IPS-15b (cell line): ENCODE measurements around the gene RNF14.

Experiments used
- H3K27me3 ChIP-seq: one replicate; pipeline ENCODE4 v1.6.1; 2013; ENCODE audit warnings: low read length; ENCODE audit not compliant: control insufficient read depth, insufficient read depth
- H3K36me3 ChIP-seq: one replicate; pipeline ENCODE4 v1.6.1; 2013; ENCODE audit warnings: low read length; ENCODE audit not compliant: control insufficient read depth, insufficient read depth
- H3K4me1 ChIP-seq: one replicate; pipeline ENCODE4 v1.6.1; 2013; ENCODE audit warnings: mild to moderate bottlenecking, low read length; ENCODE audit not compliant: control insufficient read depth, insufficient read depth
- H3K4me3 ChIP-seq: one replicate; pipeline ENCODE4 v1.5.1; 2013; ENCODE audit warnings: low read depth, low read length
- H3K9ac ChIP-seq: one replicate; pipeline ENCODE4 v1.6.1; 2013; ENCODE audit warnings: low read depth, mild to moderate bottlenecking, low read length
- H3K9me3 ChIP-seq: one replicate; pipeline ENCODE4 v1.6.1; 2013; ENCODE audit warnings: mild to moderate bottlenecking, low read length; ENCODE audit not compliant: control insufficient read depth, insufficient read depth

RNF14 gene

DNA sequence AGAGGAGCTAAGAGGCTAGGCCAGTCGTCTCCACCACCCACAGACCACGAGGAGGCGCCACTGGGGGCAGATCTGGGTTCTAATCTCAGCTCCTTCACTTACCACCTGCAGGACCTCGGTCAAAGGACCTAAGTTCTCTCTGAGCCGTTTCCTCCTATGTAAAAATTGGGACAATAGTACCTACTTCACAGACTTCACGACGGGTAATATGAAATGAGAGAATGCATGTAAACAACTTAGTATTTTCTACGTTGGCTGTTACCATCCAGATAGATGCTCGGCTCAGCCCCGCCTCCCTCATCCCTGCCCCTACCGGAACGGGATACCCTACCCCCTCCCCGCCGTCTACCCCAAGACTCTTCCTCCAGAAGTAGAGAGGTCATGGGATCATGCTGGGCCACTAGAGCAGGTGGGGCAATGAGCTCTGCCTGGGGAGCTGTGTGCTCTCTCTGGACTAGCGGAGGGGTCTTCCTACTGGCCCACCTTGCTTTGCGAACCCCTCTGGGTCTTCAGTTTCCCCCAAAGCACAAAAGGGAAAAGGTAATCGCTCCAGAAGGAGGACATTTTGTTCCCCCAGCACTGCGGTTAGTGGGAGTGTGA, 43.4 kb downstream of the RNF14 start:
- Histone ChIP-seq H3K27me3 (no peaks in the 10 kb centered on the region), H3K4me3 (peak overlapping the region; percentile 92), H3K4me1 (peaks cover 2% of the 10 kb centered on the region), H3K9me3 (no peaks in the 10 kb centered on the region), H3K9ac (peak overlapping the region; percentile 73), H3K36me3 (peaks cover 3% of the 10 kb centered on the region)

- Histone ChIP-seq H3K4me1 (peaks cover 2% of the 10 kb centered on the region), H3K27me3 (no peaks in the 10 kb centered on the region), H3K9ac (peak within 1 kb of the TSS; percentile 73), H3K9me3 (no peaks in the 10 kb centered on the region), H3K4me3 (peak within 1 kb of the TSS; percentile 92), H3K36me3 (peaks cover 3% of the 10 kb centered on the region)
These were observed 44.0 kb downstream of the RNF14 start, which contains the start of gene GNPDA1 for GRCh38 chr5:142012792-142013388. Gene GNPDA1, minus strand, starts transcription at chr5:142013027. Its CDS starts 992 bp downstream, at chr5:142012035.

GRCh38 chr5:142013734-142014521, 45.0 kb downstream of the RNF14 start:
- Histone ChIP-seq H3K27me3 (no peaks in the 10 kb centered on the region), H3K9ac (no peak overlapping the region), H3K9me3 (no peaks in the 10 kb centered on the region), H3K36me3 (peaks cover 3% of the 10 kb centered on the region), H3K4me3 (no peak overlapping the region), H3K4me1 (peaks cover 2% of the 10 kb centered on the region)

DNA sequence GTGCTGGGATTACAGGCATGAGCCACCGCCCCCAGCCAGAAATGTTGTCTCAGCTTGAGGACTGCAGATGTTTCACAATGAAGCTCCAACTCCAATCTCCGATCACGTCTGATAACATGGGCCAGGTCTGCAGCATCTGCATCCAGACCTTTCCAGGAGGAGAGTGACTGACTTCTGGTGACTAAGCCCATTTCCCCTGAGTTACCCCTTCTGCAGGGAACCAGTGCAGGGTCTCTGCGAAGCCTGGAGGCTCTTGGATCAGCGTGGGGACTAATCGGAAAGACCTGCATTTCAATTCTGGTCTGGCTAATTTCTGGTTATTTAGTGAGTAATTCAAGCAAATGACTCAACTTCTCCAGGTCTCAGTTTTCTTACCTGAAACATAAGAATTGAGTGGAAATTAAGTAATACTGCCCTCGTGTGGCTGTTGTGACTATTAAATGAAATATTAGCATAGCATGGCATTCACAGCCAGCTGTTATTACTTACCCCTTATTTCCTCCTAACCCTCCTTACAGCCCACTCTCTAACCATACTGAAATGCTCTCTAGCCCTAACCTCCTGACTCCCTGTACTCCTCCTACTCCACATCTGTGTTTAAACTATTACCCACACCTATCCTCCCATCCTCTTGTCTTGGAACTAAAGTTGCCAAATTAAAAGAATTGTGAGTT, 46.1 kb downstream of the RNF14 start:
- no peaks in the 10 kb centered on the region for H3K27me3 ChIP-seq
- H3K9ac ChIP-seq = no peak overlapping the region
- no peak overlapping the region for H3K4me3 ChIP-seq

GRCh38 chr5:142015781-142016533, 47.1 kb downstream of the RNF14 start:
- Histone ChIP-seq H3K4me3 (no peak overlapping the region), H3K36me3 (peaks cover under 1% of the 10 kb centered on the region), H3K9me3 (no peaks in the 10 kb centered on the region), H3K9ac (no peak overlapping the region), H3K27me3 (no peaks in the 10 kb centered on the region), H3K4me1 (peaks cover 2% of the 10 kb centered on the region)

More for the DNA sequence above, 46.1 kb downstream of the RNF14 start:
- H3K4me1 ChIP-seq = peaks cover 2% of the 10 kb centered on the region
- no peaks in the 10 kb centered on the region for H3K9me3 ChIP-seq
- H3K36me3 ChIP-seq = peaks cover 3% of the 10 kb centered on the region

GRCh38 chr5:142016556-142016955, 47.7 kb downstream of the RNF14 start:
- Histone ChIP-seq H3K36me3 (no peaks in the 10 kb centered on the region), H3K9ac (no peak overlapping the region), H3K9me3 (no peaks in the 10 kb centered on the region), H3K27me3 (no peaks in the 10 kb centered on the region), H3K4me3 (no peak overlapping the region), H3K4me1 (peaks cover 2% of the 10 kb centered on the region)

- H3K4me3 ChIP-seq = no peak overlapping the region
- no peaks in the 10 kb centered on the region for H3K9me3 ChIP-seq
- H3K36me3 ChIP-seq = no peaks in the 10 kb centered on the region
- peaks cover 2% of the 10 kb centered on the region for H3K4me1 ChIP-seq
- no peak overlapping the region for H3K9ac ChIP-seq
- H3K27me3 ChIP-seq = no peaks in the 10 kb centered on the region
These were observed 49.0 kb downstream of the RNF14 start for GRCh38 chr5:142017832-142018427.

GRCh38 chr5:142020122-142020659, 51.3 kb downstream of the RNF14 start:
- no peaks in the 10 kb centered on the region for H3K36me3 ChIP-seq
- H3K9ac ChIP-seq = no peak overlapping the region
- no peak overlapping the region for H3K4me3 ChIP-seq
- H3K4me1 ChIP-seq = peaks cover 4% of the 10 kb centered on the region
- H3K27me3 ChIP-seq = no peaks in the 10 kb centered on the region
- no peaks in the 10 kb centered on the region for H3K9me3 ChIP-seq

DNA sequence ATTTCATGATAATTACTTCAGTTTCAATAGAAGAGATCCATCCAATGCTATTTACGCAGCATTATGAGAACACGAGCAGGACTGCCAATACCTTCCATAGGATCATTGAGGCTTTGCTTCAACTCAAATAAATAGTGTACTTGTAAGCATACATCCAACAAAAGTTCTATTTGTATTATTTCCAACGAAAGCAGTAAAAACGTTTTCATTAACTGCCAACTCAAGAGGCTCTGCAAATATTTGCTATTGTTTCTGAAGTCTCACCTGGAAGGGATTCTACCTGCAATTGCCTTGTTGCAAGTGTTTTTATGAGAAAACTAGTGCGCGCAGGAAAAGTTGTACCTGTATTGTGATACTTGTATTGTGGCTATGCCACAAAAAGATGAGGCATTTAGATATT, 54.9 kb downstream of the RNF14 start:
- Histone ChIP-seq H3K9me3 (no peaks in the 10 kb centered on the region), H3K27me3 (no peaks in the 10 kb centered on the region), H3K9ac (no peak overlapping the region), H3K4me3 (no peak overlapping the region), H3K4me1 (peaks cover 7% of the 10 kb centered on the region), H3K36me3 (no peaks in the 10 kb centered on the region)

DNA sequence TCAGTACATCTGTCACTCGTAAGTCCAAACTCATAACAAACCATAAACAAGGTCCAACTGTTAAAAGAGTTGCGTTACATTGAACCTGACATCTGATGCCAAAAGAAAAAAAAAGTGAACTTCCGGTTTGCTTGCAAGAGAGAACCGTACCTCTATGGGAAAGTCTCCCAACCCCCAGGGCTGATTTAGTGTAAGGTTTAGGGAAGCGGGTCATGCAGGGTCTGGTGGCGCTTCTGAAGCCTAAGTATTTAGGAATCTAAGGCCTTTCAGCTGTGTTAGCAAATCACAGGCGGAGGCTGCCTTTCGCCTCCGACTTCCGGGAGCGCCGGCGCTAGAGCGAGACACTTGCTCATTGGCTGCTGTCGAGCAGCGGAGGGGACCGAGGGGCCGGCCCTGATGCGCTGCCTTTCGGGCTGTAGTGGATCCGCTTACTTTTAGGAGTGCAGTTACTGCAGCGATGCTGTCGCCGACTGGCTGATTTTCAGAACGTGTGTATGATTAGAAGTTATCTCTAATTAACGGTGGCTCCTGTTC, 55.9 kb downstream of the RNF14 start:
- H3K27me3 ChIP-seq = no peaks in the 10 kb centered on the region
- H3K9ac ChIP-seq = peak overlapping the region; percentile 63
- peak overlapping the region; percentile 60 for H3K4me3 ChIP-seq
- H3K36me3 ChIP-seq = no peaks in the 10 kb centered on the region
- H3K9me3 ChIP-seq = no peaks in the 10 kb centered on the region
- H3K4me1 ChIP-seq = peaks cover 7% of the 10 kb centered on the region
